KOPT-K1 (cell line): ENCODE data around the gene STX8.

ENCODE experiments used
- H3K27ac ChIP-seq: fragments of 200-600 bp; sonication (generic); 2 replicates; pipeline ENCODE4 v1.5.1; 2016; ENCODE audit warnings: antibody characterized with exemption, mild to moderate bottlenecking, low read depth, low read length; ENCODE audit not compliant: poor library complexity, severe bottlenecking
- H3K36me3 ChIP-seq: fragments of 200-600 bp; sonication (generic); 2 replicates; pipeline ENCODE4 v1.5.1; 2017; ENCODE audit warnings: antibody characterized with exemption, mild to moderate bottlenecking, low read length, moderate library complexity; ENCODE audit not compliant: insufficient read depth
- H3K9me3 ChIP-seq: fragments of 200-600 bp; sonication (generic); 2 replicates; pipeline ENCODE4 v1.5.1; 2017; ENCODE audit warnings: antibody characterized with exemption, low read length, mild to moderate bottlenecking; ENCODE audit not compliant: insufficient read depth, poor library complexity, severe bottlenecking

The STX8 gene

GRCh38 chr17:9224485-9224884 lies 351.1 kb downstream of the STX8 start:
- Histone ChIP-seq H3K27ac (no peak overlapping the region), H3K36me3 (no peaks in the 10 kb centered on the region), H3K9me3 (no peaks in the 10 kb centered on the region)

DNA sequence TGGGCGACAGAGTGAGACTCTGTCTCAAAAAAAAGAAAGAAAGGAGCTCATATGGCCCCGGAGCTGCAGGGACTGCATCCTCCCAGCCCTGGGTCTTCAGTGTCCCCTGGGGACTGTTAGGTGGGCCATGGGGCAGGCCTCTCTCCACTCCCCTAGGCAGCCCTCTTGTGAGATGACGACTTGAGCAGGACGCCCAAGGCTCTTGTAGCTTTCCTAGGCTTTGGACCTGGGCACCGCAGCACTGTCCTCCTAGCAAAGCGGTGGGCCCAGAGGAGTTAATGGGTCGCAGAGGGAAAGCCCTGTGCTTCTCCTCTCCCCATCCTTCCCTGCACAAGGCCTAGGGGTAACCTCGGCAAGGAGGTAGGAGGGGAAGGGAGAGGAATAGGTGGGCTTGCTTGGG lies 352.1 kb downstream of the STX8 start:
- H3K27ac ChIP-seq: no peak overlapping the region
- H3K36me3 ChIP-seq: no peaks in the 10 kb centered on the region

DNA sequence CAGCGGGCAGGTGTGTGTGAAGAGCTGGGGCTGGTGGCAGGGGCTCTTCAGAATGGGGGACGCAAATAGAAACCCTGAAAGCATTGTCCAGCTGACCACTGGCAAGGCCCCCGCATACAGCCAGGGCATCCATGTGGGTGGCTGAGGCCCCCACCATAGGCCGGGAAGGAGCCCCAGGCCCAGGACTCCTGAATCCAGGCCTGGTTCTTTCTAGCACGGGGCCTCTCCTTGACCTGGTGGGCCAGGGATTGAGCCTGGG lies 353.8 kb downstream of the STX8 start:
- H3K27ac ChIP-seq: no peak overlapping the region
- peaks cover 6% of the 10 kb centered on the region for H3K9me3 ChIP-seq
- no peaks in the 10 kb centered on the region for H3K36me3 ChIP-seq

More for the DNA sequence above, 352.1 kb downstream of the STX8 start:
- H3K9me3 ChIP-seq: no peaks in the 10 kb centered on the region

- H3K27ac ChIP-seq: no peak overlapping the region
- peaks cover 11% of the 10 kb centered on the region for H3K9me3 ChIP-seq
- H3K36me3 ChIP-seq: no peaks in the 10 kb centered on the region
Observed at GRCh38 chr17:9221147-9221921, 354.3 kb downstream of the STX8 start.

- Histone ChIP-seq H3K36me3 (no peaks in the 10 kb centered on the region), H3K9me3 (peaks cover 19% of the 10 kb centered on the region), H3K27ac (no peak overlapping the region)
Observed at GRCh38 chr17:9220398-9221146, 355.0 kb downstream of the STX8 start.

DNA sequence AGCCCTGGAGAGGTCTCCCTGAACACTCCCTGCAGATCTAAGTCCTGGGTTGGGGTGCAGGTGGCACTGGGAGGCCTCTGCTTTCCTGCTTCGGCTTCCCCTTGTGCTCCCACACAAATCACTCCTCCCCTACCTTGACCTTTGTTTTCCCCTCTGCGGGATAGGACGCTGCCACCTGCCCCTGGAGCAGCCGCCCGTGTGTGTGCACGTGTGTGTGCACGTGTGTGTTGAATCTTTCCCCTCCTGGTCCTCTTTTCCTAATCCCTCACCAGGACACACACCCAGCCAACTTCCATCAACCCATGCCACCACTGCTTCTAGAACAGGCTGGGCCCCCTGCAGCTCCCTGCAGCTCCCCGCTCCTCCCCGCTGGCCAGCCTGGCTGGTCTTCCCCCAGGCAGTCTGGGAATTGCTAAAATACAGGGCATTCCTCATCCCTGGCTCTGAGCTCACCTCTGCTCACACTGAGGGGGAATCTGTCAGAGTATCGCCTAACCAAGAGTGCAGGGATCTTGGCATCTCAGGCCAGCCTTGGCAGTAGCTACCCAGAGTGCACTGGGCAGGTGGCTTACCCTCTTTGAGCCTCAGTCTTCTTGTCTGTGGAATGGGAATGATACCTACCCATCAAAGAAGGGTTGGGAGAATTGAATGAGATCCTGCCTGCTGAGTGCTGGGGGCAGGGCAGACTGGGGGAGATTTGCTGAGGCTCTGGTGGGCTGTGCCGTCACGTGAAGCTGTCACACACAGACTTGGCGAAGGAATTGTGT lies 355.8 kb downstream of the STX8 start:
- no peaks in the 10 kb centered on the region for H3K36me3 ChIP-seq
- no peak overlapping the region for H3K27ac ChIP-seq
- peaks cover 26% of the 10 kb centered on the region for H3K9me3 ChIP-seq

GRCh38 chr17:9218911-9219310 lies 356.7 kb downstream of the STX8 start:
- H3K36me3 ChIP-seq: no peaks in the 10 kb centered on the region
- H3K27ac ChIP-seq: no peak overlapping the region
- H3K9me3 ChIP-seq: peaks cover 27% of the 10 kb centered on the region

DNA sequence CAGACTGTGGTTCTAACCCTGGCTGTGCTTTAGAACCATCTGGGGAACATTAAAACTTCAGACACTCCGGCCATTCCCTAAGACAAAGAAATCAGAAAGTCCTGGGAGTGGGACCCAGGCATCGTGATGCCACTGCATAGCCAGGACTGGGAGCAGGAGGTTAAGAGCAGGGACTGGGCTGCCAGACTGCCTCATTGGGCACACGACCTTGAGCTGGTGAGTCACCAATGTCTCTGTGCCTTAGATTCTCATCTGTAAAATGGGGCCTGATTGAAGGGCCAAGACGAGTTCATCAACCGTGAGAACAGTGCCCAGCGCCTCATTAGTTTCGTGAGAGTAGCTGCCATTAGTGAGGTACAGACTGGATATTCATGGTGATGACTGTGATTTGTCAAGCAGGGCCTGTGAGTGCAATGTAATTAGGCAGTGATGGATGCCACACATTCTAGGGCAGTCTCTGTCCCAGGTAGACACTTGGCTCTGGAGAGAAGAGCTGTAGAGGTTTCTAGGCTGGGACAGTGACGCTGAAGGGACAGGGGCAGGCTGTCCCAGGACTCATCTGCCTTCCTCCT lies 357.5 kb downstream of the STX8 start:
- Histone ChIP-seq H3K27ac (no peak overlapping the region), H3K36me3 (no peaks in the 10 kb centered on the region), H3K9me3 (peaks cover 27% of the 10 kb centered on the region)

DNA sequence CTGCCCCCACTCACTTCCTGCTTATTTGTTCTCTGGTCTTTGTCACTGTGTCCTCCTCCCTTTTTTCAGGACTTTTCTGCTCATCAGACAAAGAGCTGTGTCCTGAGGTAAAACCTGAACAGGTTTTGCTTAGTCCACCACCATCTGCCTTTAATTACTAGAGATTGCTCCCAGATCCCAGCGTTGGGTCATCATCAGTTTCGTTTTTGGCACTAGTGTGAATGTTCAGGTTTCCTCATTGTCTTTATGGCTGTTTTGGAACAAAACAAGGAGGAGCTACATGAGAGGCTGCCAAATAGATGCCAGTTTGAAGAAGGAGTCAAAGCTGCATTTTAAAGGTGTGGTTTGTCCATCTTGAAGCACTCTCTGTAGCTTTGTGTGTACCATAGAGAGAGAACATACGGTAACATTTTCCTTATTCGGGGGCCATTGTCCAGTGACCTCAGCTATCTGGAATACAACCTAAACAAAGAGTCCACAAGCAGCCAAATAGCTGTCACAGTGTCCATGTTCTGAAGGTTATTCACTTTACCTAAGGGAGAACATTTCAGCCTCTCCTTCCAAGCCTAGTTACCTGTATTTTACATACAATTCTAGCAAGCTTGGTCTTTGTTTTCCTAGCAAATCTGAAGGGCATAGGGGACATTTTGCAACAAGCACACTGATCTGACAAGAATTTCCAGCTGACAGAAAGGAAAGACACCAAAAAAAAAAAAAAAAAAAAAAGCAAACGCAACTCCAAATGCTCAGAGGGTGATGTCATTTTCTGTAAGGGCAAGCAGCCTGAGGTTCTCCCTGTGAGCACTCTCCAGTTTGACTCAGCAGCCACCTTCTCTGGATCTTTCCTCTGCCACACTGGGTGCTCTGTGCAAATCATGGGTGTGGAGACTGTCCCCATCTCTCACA lies 358.2 kb downstream of the STX8 start:
- H3K9me3 ChIP-seq: peaks cover 27% of the 10 kb centered on the region
- H3K27ac ChIP-seq: no peak overlapping the region
- no peaks in the 10 kb centered on the region for H3K36me3 ChIP-seq

GRCh38 chr17:9215465-9215864 lies 360.2 kb downstream of the STX8 start:
- Histone ChIP-seq H3K27ac (no peak overlapping the region), H3K36me3 (no peaks in the 10 kb centered on the region), H3K9me3 (peaks cover 27% of the 10 kb centered on the region)

GRCh38 chr17:9213303-9213640 lies 362.3 kb downstream of the STX8 start:
- H3K9me3 ChIP-seq: peaks cover 27% of the 10 kb centered on the region
- no peak overlapping the region for H3K27ac ChIP-seq
- no peaks in the 10 kb centered on the region for H3K36me3 ChIP-seq

DNA sequence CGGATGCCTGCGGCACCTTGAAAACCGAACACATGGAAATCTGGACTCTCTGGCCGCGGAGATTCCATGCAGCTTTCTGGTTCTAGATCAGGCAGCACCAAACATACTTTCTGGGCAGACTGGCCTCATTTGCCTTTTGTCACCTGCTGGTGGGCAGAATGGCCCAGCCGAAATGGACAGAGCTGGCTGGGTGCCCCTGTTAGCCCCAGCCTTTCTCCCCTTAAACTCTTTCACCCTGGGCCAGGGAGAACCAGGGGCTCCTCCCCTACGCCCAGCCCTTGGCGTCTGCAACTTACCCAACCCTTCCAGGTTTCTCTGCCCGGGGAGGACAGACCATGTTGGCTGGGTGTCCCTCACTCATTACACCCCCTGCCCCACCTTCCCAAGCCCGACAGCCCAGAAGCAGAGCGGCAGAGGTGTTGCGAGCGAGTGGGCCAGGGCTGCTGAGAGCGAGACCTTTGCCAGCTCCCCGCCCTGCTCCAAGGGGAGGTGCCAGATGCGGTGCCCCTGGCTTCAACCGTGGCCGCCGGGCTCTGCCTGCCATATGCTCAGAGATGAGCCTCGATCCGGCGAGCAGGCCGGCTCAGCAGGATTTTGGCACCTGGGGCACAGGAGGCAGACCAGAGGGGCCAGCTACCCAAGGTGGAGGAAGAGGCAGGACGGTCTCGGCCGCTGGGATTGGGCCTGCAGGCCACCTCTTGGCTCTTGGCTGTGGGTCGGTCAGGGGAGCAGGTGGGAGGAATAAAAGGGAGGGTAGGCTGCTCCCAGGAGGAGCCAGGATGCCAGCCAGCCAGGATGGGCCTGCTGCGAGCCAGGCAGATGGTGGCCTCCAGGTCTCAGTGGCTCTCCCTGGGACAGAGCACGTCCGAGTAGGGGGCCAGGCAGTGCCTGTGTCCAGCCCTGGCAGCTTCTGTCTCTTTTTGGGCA lies 363.0 kb downstream of the STX8 start:
- H3K9me3 ChIP-seq: peaks cover 27% of the 10 kb centered on the region
- H3K36me3 ChIP-seq: no peaks in the 10 kb centered on the region
- no peak overlapping the region for H3K27ac ChIP-seq

GRCh38 chr17:9211133-9211765 lies 364.4 kb downstream of the STX8 start:
- Histone ChIP-seq H3K36me3 (no peaks in the 10 kb centered on the region), H3K27ac (no peak overlapping the region), H3K9me3 (peaks cover 15% of the 10 kb centered on the region)
